Neural crest cell (in vitro differentiated cells): Measurements from ENCODE around the gene TUBGCP5. TPM values are rescaled to one million over a fixed set of nuclear protein-coding genes. Genes with fewer than 3 reads are reported as not detected.
A peak's percentile ranks its signal among the peaks of the same experiment; 100 is the strongest.
"Not testable (repeated sequence)": the region's sequence is repeated elsewhere in the genome, so short reads cannot be mapped to it uniquely, and the experiment has no call there.

ENCODE experiments used
- DNase-seq: peaks from one replicate; pipeline ENCODE4 v3.0.0; 2021; ENCODE audit warnings: low read depth, mixed read lengths, low spot score
- H3K27ac Mint-ChIP-seq: one replicate; pipeline ENCODE4 v1.8.0; 2021; ENCODE audit warnings: mild to moderate bottlenecking, mixed read lengths; ENCODE audit not compliant: unreplicated experiment
- H3K27me3 Mint-ChIP-seq: 2 replicates; pipeline ENCODE4 v1.8.0; 2021; ENCODE audit warnings: low read depth, mild to moderate bottlenecking, mixed read lengths
- H3K36me3 Mint-ChIP-seq: 2 replicates; pipeline ENCODE4 v1.8.0; 2021; ENCODE audit warnings: low read depth, mild to moderate bottlenecking, mixed read lengths
- H3K4me1 Mint-ChIP-seq: 2 replicates; pipeline ENCODE4 v1.8.0; 2021; ENCODE audit warnings: mixed read lengths
- H3K4me3 Mint-ChIP-seq: one replicate; pipeline ENCODE4 v1.8.0; 2021; ENCODE audit warnings: mild to moderate bottlenecking, mixed read lengths
- H3K9me3 Mint-ChIP-seq: 2 replicates; pipeline ENCODE4 v1.8.0; 2021; ENCODE audit warnings: mixed read lengths
- total RNA-seq: library from RNA; stranded (reverse); gene quantifications from 2 replicates; pipeline ENCODE4 v1.2.1, GENCODE V29; 2021
- TF ChIP-seq, protein P1 (sequence below): fragments of 200-600 bp; sonication (generic); conservative IDR thresholded peaks from 2 replicates; pipeline ENCODE4 v1.5.0; 2021; ENCODE audit warnings: antibody characterized with exemption, mild to moderate bottlenecking

The TUBGCP5 gene
- total RNA-seq, 1 donor from 2014 or later, result 28.2 TPM

- Mint-ChIP-seq H3K4me3 (no peak overlapping the region), H3K36me3 (peaks cover 4% of the 10 kb centered on the region), H3K4me1 (no peaks in the 10 kb centered on the region), H3K27me3 (no peaks in the 10 kb centered on the region), H3K9me3 (no peaks in the 10 kb centered on the region), H3K27ac (no peak overlapping the region)
- DNase-seq, result no peak
- TF ChIP-seq, protein P1, sequence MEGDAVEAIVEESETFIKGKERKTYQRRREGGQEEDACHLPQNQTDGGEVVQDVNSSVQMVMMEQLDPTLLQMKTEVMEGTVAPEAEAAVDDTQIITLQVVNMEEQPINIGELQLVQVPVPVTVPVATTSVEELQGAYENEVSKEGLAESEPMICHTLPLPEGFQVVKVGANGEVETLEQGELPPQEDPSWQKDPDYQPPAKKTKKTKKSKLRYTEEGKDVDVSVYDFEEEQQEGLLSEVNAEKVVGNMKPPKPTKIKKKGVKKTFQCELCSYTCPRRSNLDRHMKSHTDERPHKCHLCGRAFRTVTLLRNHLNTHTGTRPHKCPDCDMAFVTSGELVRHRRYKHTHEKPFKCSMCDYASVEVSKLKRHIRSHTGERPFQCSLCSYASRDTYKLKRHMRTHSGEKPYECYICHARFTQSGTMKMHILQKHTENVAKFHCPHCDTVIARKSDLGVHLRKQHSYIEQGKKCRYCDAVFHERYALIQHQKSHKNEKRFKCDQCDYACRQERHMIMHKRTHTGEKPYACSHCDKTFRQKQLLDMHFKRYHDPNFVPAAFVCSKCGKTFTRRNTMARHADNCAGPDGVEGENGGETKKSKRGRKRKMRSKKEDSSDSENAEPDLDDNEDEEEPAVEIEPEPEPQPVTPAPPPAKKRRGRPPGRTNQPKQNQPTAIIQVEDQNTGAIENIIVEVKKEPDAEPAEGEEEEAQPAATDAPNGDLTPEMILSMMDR, result no peak
These were observed 43.6 kb downstream of the TUBGCP5 start for GRCh38 chr15:22995795-22996194.

GRCh38 chr15:22992024-22992326, 47.4 kb downstream of the TUBGCP5 start:
- Mint-ChIP-seq H3K27ac (no peak overlapping the region), H3K9me3 (no peaks in the 10 kb centered on the region), H3K4me1 (no peaks in the 10 kb centered on the region), H3K36me3 (peaks cover 4% of the 10 kb centered on the region), H3K27me3 (no peaks in the 10 kb centered on the region), H3K4me3 (no peak overlapping the region)
- DNase-seq, result no peak
- TF ChIP-seq, protein P1, result no peak

- no peaks in the 10 kb centered on the region for H3K27me3 Mint-ChIP-seq
- H3K4me3 Mint-ChIP-seq, result no peak overlapping the region
- peaks cover 4% of the 10 kb centered on the region for H3K36me3 Mint-ChIP-seq
- TF ChIP-seq, protein P1, result no peak
- no peaks in the 10 kb centered on the region for H3K4me1 Mint-ChIP-seq
- H3K27ac Mint-ChIP-seq, result no peak overlapping the region
- DNase-seq, result no peak
- H3K9me3 Mint-ChIP-seq, result no peaks in the 10 kb centered on the region
These were observed 49.5 kb downstream of the TUBGCP5 start for GRCh38 chr15:22989576-22990477.

DNA sequence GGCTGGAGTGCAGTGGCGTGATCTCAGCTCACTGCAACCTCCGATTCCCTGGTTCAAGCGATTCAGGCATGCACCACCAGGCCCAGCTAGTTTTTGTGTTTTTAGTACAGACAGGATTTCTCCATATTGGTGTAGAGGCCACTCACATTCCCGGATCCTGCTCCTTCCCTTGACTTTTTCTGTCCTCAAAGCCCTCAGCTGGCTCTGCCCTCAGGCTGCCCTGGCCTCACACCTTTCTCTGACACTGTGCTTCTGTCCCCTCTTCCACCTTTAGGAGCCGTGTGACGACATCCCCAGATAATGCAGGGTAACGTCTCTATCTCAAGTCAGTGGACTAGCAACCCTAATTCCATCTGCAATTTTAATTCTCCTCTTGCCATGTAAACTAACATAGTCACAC, 50.6 kb downstream of the TUBGCP5 start:
- H3K4me1 Mint-ChIP-seq, result no peaks in the 10 kb centered on the region
- H3K27me3 Mint-ChIP-seq, result no peaks in the 10 kb centered on the region
- no peak overlapping the region for H3K4me3 Mint-ChIP-seq

GRCh38 chr15:22981931-22982330, 57.4 kb downstream of the TUBGCP5 start:
- not testable (repeated sequence) for H3K36me3 Mint-ChIP-seq, DNase-seq, H3K9me3 Mint-ChIP-seq, H3K27ac Mint-ChIP-seq
- H3K4me1 Mint-ChIP-seq, result peaks cover 20% of the 10 kb centered on the region
- H3K4me3 Mint-ChIP-seq, result peak overlapping the region; percentile 94
- peaks cover 13% of the 10 kb centered on the region for H3K27me3 Mint-ChIP-seq

More for the DNA sequence above, 50.6 kb downstream of the TUBGCP5 start:
- DNase-seq, result no peak
- Mint-ChIP-seq H3K27ac (peak overlapping the region; percentile 46), H3K36me3 (peaks cover 2% of the 10 kb centered on the region), H3K9me3 (no peaks in the 10 kb centered on the region)
- TF ChIP-seq, protein P1, result no peak
